Colonic mucosa (tissue), 4 donors: ENCODE data around the gene SCG5. TPM values are rescaled to one million over a fixed set of nuclear protein-coding genes. Genes with fewer than 3 reads are reported as not detected.

Experiments used
- DNase-seq: peaks from one replicate; pipeline ENCODE4 v3.0.0-alpha.2; 2020
- H3K27ac ChIP-seq: fragments of 200-600 bp; one replicate; pipeline ENCODE4 v1.8.0; 2021
- H3K27me3 ChIP-seq: fragments of 200-600 bp; one replicate; pipeline ENCODE4 v1.8.0; 2021
- H3K36me3 ChIP-seq: fragments of 200-600 bp; one replicate; pipeline ENCODE4 v1.8.0; 2021
- H3K4me1 ChIP-seq: fragments of 200-600 bp; one replicate; pipeline ENCODE4 v1.8.0; 2021; ENCODE audit warnings: mild to moderate bottlenecking
- H3K4me3 ChIP-seq: fragments of 200-600 bp; one replicate; pipeline ENCODE4 v1.8.0; 2021
- H3K9ac ChIP-seq, 2 donors: one replicate each; pipeline ENCODE4 v1.7.0; 2013; ENCODE audit warnings: control low read depth in 2 of 2, low read depth in 2 of 2, low read length in 2 of 2
- H3K9me3 ChIP-seq: fragments of 200-600 bp; one replicate; pipeline ENCODE4 v1.8.0; 2021
- intact Hi-C: fragments of 100-400 bp; cut with DNase I; formaldehyde crosslinking; loops from one replicate; pipeline ENCODE4 v1.14.1; 2022
- total RNA-seq, 2 donors: library from RNA; stranded (reverse); fragmentation: NEBNext Ultra II Directional in 1 of 2; extraction: Animal tissue kit (Norgen Biotek cat#: 25700) in 1 of 2; gene quantifications; one replicate each; pipeline ENCODE4 v1.2.1, GENCODE V29; 2021
- TF ChIP-seq, protein P1 (sequence below): fragments of 200-600 bp; IDR thresholded peaks from one replicate; pipeline ENCODE4 v1.8.0; 2022; ENCODE audit warnings: antibody characterized with exemption, mild to moderate bottlenecking
- donor health status: healthy.
- donor health status: DM: no; HTN: no; CAD: no.
- donor health status: DM: no; HTN: no; CAD: no.

Gene SCG5
- total RNA-seq, 2 donors from 2014 or later, result 4.1 to 9.6 TPM

DNA sequence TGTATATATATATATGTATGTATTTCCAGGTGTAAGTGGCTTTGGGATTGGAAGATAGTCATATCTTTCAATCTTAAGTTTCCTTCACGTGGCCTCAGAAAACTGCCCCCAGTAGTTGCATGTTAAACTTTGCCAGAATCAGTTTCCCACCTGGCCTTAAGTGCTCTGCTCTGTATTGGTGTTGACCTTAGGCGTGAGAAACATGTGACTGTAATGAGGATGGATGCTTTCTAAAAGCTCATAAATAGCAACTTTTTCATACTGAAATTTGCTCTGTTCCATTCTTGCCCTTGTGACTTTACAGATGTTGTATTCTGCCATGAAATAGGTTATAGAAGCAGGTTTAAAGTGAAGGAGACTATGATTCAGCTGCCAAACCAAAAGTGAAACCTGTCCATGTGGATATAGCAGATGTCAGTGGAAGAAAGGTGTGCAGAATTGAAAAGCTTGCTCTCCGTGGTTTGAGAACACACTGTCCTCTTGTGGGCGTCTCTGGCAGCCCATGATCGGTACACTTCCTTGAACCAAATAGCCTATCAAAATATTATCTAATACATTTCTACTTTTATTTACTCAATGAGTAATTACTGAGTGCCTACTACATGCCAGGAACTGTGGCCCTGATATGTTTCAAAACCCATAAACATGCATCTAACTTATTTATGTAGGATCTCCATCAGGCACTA is 15.8 kb downstream of the SCG5 start:
- DNase-seq, result no peak
- H3K9me3 ChIP-seq, result no peaks in the 10 kb centered on the region
- no peak overlapping the region for H3K4me3 ChIP-seq
- TF ChIP-seq, protein P1, sequence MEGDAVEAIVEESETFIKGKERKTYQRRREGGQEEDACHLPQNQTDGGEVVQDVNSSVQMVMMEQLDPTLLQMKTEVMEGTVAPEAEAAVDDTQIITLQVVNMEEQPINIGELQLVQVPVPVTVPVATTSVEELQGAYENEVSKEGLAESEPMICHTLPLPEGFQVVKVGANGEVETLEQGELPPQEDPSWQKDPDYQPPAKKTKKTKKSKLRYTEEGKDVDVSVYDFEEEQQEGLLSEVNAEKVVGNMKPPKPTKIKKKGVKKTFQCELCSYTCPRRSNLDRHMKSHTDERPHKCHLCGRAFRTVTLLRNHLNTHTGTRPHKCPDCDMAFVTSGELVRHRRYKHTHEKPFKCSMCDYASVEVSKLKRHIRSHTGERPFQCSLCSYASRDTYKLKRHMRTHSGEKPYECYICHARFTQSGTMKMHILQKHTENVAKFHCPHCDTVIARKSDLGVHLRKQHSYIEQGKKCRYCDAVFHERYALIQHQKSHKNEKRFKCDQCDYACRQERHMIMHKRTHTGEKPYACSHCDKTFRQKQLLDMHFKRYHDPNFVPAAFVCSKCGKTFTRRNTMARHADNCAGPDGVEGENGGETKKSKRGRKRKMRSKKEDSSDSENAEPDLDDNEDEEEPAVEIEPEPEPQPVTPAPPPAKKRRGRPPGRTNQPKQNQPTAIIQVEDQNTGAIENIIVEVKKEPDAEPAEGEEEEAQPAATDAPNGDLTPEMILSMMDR, result peak; percentile 19
- no peak overlapping the region for H3K27ac ChIP-seq
- H3K9ac ChIP-seq, result no peak overlapping the region
- H3K27me3 ChIP-seq, result no peaks in the 10 kb centered on the region
- intact Hi-C loops, result no loop called here
- no peaks in the 10 kb centered on the region for H3K4me1 ChIP-seq
- H3K36me3 ChIP-seq, result no peaks in the 10 kb centered on the region

DNA sequence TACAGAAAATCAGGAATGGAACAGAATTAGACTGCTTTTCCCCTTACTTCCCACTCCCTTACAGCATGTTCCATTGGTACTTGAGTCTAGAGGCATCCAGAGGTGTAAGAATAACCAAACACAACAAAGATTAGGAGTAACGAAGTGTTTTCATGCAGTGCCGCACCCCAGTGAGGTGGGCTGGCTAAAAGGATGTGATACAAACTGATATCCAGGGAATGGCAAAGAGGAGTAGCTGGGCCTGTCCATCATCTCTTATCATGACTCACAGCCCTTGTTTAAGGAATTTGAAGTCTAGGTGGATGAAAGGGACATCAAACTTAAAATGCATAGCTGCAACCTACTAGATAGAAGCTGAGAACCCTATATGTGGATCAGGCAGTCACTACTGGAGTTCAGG is 16.4 kb downstream of the SCG5 start:
- H3K27ac ChIP-seq, result no peak overlapping the region
- H3K4me1 ChIP-seq, result no peaks in the 10 kb centered on the region
- TF ChIP-seq, protein P1, result no peak
- H3K9ac ChIP-seq, result no peak overlapping the region
- H3K27me3 ChIP-seq, result no peaks in the 10 kb centered on the region
- no peak for DNase-seq
- intact Hi-C loops, result no loop called here
- no peak overlapping the region for H3K4me3 ChIP-seq
- H3K9me3 ChIP-seq, result no peaks in the 10 kb centered on the region
- no peaks in the 10 kb centered on the region for H3K36me3 ChIP-seq

DNA sequence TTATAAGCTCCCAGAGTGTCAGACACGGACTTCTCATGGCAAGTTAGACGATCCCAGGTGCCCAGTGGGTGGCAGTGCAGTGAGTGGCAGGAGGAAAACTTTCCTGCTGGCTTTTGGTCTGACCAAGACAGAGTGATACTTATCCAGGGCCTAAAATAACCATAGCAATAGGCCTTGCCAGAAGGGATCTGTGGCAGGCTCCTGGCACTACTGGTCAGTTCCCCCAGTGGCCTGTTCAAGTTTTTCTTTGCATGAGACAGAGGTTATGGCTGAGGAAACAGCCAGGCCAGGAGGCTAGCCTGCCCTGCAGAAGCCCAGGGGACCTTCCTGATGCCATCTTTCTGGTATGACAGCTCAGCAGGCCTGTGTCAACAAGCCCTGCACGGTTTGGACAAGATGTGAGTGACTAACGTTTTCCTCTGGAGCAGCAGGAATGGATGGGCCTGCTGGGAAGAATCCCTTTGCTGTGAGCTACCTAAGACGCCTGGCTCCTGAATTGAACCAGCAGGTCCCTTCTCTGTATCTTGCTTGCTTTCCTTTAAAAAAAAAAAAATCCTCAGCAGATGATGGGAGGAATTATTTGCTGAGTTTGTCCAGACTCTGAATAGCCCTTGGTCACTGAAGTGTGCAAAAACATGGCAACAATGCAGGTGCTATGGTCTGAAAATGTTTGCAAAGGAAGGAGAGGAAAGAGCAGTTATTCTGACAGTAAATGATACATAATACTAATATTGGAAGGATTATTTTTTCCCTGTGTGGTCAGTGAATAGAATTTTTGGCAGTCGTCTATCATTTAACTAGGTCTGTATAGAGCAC is 18.0 kb downstream of the SCG5 start:
- H3K4me3 ChIP-seq, result no peak overlapping the region
- no peaks in the 10 kb centered on the region for H3K9me3 ChIP-seq
- no peak overlapping the region for H3K9ac ChIP-seq
- H3K4me1 ChIP-seq, result no peaks in the 10 kb centered on the region
- no peaks in the 10 kb centered on the region for H3K36me3 ChIP-seq
- H3K27me3 ChIP-seq, result no peaks in the 10 kb centered on the region
- H3K27ac ChIP-seq, result no peak overlapping the region
- TF ChIP-seq, protein P1, result no peak
- DNase-seq, result no peak
- intact Hi-C loops, result loop anchor here (5.0 to 10.0 kb wide), 2 partner anchors 165 to 333 kb away; no protein-coding TSS in a partner anchor

DNA sequence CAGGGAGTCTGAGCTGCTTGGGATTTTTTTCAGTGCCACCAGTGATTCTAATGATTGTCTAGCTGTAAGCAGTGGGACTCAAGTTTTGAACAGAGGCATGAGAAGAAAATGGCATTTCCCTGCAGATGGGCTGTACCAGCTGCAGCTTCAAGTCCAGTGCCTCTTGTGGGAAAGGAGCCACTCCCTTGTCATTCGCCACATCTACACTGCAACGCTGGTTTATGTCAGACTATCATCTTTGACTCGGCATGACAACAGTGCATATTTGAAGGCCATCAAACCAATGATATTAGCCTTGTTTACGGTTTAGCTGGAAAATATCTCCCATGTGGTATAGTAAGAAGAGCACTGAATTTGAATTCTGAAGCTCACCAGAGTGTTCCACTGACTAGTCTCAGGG is 22.2 kb downstream of the SCG5 start:
- TF ChIP-seq, protein P1, result no peak
- Histone ChIP-seq H3K36me3 (no peaks in the 10 kb centered on the region), H3K27me3 (no peaks in the 10 kb centered on the region), H3K27ac (no peak overlapping the region), H3K9me3 (no peaks in the 10 kb centered on the region), H3K4me1 (no peaks in the 10 kb centered on the region), H3K9ac (no peak overlapping the region), H3K4me3 (no peak overlapping the region)
- intact Hi-C loops, result loop anchor here (5.0 to 10.0 kb wide), 2 partner anchors 161 to 329 kb away; no protein-coding TSS in a partner anchor
- DNase-seq, result no peak

DNA sequence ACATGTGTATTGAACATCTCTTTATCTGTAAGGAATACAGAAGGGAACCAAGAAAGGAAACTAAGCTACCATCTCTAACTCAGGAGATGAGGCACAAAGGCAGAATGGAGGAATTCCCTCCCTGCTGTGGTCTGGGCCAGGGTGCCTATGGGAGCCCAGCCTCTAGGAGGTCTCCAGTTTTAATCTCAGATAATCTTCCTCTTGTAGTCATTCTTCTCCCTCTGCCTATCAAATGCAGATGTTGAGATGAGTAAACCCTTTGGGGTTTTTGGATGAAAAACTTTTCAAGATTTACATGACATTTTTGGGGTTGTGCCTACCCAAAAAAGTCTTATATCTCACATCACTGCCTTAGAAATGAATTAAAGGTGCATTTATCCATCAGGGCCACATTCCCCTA is 23.3 kb downstream of the SCG5 start:
- no peak overlapping the region for H3K9ac ChIP-seq
- no peak overlapping the region for H3K4me3 ChIP-seq
- no peaks in the 10 kb centered on the region for H3K9me3 ChIP-seq
- H3K36me3 ChIP-seq, result no peaks in the 10 kb centered on the region
- TF ChIP-seq, protein P1, result no peak
- H3K4me1 ChIP-seq, result no peaks in the 10 kb centered on the region
- intact Hi-C loops, result loop anchor here (5.0 to 10.0 kb wide), 2 partner anchors 160 to 328 kb away; no protein-coding TSS in a partner anchor
- H3K27ac ChIP-seq, result no peak overlapping the region
- DNase-seq, result no peak
- no peaks in the 10 kb centered on the region for H3K27me3 ChIP-seq
